ENCODE data around the gene ABCG1.

Gene ABCG1

DNA sequence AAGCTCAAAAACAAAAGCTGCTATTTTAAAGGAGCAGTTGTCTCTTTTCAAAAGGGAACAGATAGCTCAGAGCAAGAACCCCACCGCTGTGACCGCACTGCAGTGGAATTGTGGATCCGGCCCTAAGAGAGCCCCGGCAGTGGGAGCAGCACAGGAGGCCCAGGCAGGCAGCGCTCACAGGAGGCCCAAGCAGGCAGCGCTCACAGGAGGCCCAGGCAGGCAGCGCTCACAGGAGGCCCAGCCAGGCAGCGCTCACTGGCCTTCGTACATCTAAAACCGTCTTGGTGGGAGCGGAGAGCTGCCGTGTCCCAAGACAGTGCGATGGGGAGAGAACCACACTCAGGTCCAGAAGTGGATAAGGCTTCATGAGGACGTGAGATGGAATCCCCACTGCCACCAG, 92.2 kb downstream of the ABCG1 start:
- WGBS, 2 experiments (ENCODE audit: insufficient coverage in 2 of 2), result 93 to 94% methylated on average over 14 of the region's 14 CpGs
- no peaks in the 10 kb centered on the region for H3K9me3 ChIP-seq (ENCODE audit: control insufficient read depth, low read length)
- no peak overlapping the region for H3K4me3 ChIP-seq (ENCODE audit: extremely low read depth, insufficient read depth, low read length, poor library complexity, severe bottlenecking)
- H3K36me3 ChIP-seq (ENCODE audit: control insufficient read depth, insufficient read depth, low read length), result no peaks in the 10 kb centered on the region
- H3K27ac ChIP-seq (ENCODE audit: low read depth, low read length, severe bottlenecking), result no peak overlapping the region
- peaks cover 2% of the 10 kb centered on the region for H3K4me1 ChIP-seq (ENCODE audit: control insufficient read depth, insufficient read depth, low read length, poor library complexity, severe bottlenecking)

DNA sequence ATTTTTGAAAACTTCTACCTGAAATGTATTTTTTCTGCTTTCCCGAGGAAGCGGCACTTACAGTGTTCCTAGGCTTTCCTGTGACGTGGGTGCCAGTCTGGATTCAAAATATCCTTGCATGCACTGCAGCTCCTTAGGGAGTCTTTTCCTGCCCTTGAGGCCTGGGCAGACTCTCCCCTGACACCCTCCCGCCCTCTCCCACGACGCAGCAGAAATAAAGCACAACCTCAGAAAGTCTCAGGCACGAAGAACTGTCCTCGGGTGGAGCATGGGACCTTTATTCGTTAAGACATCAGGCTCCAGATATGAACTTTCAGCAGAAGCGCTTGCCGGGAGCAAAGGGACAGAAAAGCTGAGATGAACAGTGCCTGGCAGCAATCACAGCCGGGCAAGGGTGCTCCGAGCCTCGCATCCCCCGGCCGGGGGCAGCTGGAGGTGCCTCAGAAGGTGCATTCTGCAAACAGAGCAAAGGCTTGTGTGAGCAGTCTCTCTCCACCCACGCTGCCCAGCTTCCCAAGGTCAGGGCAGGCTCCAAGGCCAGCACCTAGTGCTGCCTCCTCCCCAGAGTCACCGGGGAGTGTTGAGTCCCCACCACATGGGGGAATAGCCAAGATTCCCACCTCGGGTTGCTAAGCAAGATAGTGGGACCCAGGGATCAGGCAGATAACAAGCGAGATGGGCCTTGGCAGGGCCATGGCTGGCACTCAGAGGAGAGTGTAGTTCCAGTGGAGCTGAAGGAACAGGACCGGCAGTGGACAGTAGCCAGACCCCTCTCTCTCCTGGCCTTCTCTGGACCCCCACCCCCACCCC, 93.1 kb downstream of the ABCG1 start:
- Histone ChIP-seq H3K4me1 (ENCODE audit: control insufficient read depth, insufficient read depth, low read length, poor library complexity, severe bottlenecking) (peaks cover 2% of the 10 kb centered on the region), H3K9me3 (ENCODE audit: control insufficient read depth, low read length) (no peaks in the 10 kb centered on the region), H3K4me3 (ENCODE audit: extremely low read depth, insufficient read depth, low read length, poor library complexity, severe bottlenecking) (no peak overlapping the region), H3K27ac (ENCODE audit: low read depth, low read length, severe bottlenecking) (no peak overlapping the region), H3K36me3 (ENCODE audit: control insufficient read depth, insufficient read depth, low read length) (no peaks in the 10 kb centered on the region)
- 80 to 84% methylated on average over 18 to 20 of the region's 21 CpGs for WGBS, 2 experiments (ENCODE audit: insufficient coverage in 2 of 2)

DNA sequence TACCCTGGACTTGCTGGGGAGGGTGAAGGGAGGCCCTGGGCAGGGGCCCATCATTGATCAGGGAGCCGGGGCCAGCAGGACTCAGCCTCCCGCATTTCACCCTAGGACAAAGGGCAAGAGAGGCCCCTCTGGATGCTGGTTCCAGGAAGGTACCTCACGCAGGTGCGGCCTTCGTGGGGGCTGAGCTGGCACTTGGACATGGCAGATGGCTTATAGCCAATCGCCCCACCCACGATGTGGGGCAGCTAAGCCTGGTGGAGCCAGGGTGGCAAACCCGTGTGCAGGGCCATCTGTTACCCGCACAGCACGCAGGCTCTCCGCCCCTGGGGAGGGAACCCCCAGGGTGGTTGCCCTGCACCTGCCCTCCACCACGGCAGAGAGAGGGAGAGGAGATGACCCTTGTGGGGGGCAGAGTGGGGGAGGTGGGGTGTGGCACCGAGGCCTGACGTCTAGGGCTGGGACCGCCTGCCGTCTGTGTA, 93.7 kb downstream of the ABCG1 start:
- H3K27ac ChIP-seq (ENCODE audit: low read depth, low read length, severe bottlenecking), result no peak overlapping the region
- 84 to 91% methylated on average over 14 to 16 of the region's 16 CpGs for WGBS, 2 experiments (ENCODE audit: insufficient coverage in 2 of 2)

DNA sequence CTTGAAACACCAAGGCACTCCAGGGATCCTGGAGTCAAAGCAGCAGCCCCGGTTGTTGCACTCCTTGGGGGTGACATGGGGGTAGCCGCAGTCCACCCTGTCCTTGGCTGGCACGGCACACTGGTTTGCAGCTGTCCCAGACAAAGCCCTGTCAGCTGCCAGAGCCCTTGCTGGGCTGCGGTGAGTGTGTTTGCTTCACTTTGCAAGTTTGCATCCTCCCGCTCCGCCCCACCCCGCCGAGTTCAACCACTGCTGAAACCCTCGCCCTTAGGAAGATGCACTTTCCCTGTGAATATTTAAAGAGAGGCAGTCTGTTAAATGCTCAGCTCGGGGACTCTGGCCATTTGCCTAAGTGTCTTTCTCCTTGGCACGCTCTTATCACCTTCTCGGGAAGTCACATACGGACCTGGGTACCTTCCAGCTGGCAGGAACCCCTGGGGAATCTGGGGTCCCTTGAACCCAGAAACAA, 94.6 kb downstream of the ABCG1 start:
- Histone ChIP-seq H3K36me3 (ENCODE audit: control insufficient read depth, insufficient read depth, low read length) (no peaks in the 10 kb centered on the region), H3K4me1 (ENCODE audit: control insufficient read depth, insufficient read depth, low read length, poor library complexity, severe bottlenecking) (peaks cover 2% of the 10 kb centered on the region), H3K4me3 (ENCODE audit: extremely low read depth, insufficient read depth, low read length, poor library complexity, severe bottlenecking) (no peak overlapping the region), H3K27ac (ENCODE audit: low read depth, low read length, severe bottlenecking) (no peak overlapping the region), H3K9me3 (ENCODE audit: control insufficient read depth, low read length) (no peaks in the 10 kb centered on the region)
- 26 to 29% methylated on average over 11 of the region's 13 CpGs for WGBS, 2 experiments (ENCODE audit: insufficient coverage in 2 of 2)

More for the DNA sequence above, 93.7 kb downstream of the ABCG1 start:
- no peak overlapping the region for H3K4me3 ChIP-seq (ENCODE audit: extremely low read depth, insufficient read depth, low read length, poor library complexity, severe bottlenecking)
- H3K4me1 ChIP-seq (ENCODE audit: control insufficient read depth, insufficient read depth, low read length, poor library complexity, severe bottlenecking), result peaks cover 2% of the 10 kb centered on the region
- H3K9me3 ChIP-seq (ENCODE audit: control insufficient read depth, low read length), result no peaks in the 10 kb centered on the region
- H3K36me3 ChIP-seq (ENCODE audit: control insufficient read depth, insufficient read depth, low read length), result no peaks in the 10 kb centered on the region

DNA sequence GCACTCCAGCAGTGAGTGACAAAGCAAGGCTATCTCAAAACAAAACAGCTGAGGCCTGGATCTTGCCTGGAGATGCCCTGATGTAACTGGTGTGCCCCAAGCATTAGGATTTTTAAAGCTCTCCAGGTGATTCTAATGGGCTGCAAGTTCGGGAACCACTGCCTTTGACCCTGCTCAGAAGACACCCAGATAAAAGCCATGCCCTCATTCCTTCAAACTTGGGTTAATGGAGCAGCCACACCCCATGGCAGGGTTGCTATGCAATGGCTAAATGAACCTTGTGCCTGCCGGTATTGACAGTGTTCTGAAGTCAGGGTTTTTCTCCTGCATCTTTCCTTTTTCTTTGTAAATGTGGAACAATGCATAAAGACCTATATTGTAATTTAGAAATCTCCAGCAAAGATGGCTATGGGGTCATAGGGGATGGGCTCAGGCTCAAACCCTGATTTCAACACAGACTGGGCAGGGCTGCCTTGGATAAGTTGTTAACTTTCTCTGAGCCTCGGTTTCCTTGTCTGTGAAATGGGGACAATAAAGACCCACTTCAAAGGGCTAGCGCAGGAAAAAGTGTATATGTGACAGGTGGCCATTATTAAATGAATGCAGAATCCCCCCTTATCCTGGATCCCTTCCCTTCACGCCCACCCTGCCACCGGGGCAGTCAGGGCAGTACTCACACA, 95.8 kb downstream of the ABCG1 start:
- Histone ChIP-seq H3K4me1 (ENCODE audit: control insufficient read depth, insufficient read depth, low read length, poor library complexity, severe bottlenecking) (no peaks in the 10 kb centered on the region), H3K4me3 (ENCODE audit: extremely low read depth, insufficient read depth, low read length, poor library complexity, severe bottlenecking) (no peak overlapping the region), H3K27ac (ENCODE audit: low read depth, low read length, severe bottlenecking) (no peak overlapping the region), H3K36me3 (ENCODE audit: control insufficient read depth, insufficient read depth, low read length) (no peaks in the 10 kb centered on the region), H3K9me3 (ENCODE audit: control insufficient read depth, low read length) (no peaks in the 10 kb centered on the region)
- WGBS, 2 experiments (ENCODE audit: insufficient coverage in 2 of 2), result 84 to 97% methylated on average over 3 to 5 of the region's 6 CpGs

DNA sequence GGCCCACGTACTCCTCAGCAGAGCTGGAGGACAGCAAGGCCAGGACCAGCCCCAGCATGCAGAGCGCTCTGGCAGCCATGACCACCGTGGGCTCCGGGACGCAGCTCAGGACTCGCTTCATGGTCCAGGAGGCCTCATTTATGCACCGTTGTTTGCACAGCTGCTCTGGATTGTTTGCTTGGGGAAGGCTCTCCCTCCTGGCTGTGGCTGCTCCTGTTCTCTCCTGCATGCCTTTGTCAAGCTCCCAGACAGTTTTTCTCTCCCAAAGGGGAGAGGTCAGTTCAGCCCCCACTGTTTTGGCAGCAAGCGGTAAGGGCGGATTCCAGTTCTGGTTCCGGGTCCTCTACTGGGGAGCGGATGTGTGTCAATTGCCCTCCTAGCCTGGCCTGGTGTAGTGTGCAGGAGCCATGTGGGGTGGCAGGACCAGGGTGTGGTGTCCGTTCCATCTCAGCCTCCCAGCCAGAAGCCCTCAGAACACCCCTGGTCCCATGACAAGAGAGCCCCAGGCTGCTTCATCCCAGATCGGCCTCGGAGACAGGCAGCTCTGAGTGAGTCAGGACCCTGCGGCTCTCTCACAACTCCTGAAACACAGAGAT, 96.5 kb downstream of the ABCG1 start, which contains the start of gene TFF3:
TSS of gene TFF3 (minus strand) at position 114 of the 596 bp plus-strand sequence. CDS start at position 79, 35 bp downstream.
- no peak within 1 kb of the TSS for H3K27ac ChIP-seq (ENCODE audit: low read depth, low read length, severe bottlenecking)
- no peaks in the 10 kb centered on the region for H3K4me1 ChIP-seq (ENCODE audit: control insufficient read depth, insufficient read depth, low read length, poor library complexity, severe bottlenecking)
- H3K9me3 ChIP-seq (ENCODE audit: control insufficient read depth, low read length), result no peaks in the 10 kb centered on the region
- no peaks in the 10 kb centered on the region for H3K36me3 ChIP-seq (ENCODE audit: control insufficient read depth, insufficient read depth, low read length)
- 91 to 95% methylated on average over 8 to 12 of the region's 15 CpGs for whole genome bisulfite sequencing, 2 experiments (ENCODE audit: insufficient coverage in 2 of 2)
- no peak within 1 kb of the TSS for H3K4me3 ChIP-seq (ENCODE audit: extremely low read depth, insufficient read depth, low read length, poor library complexity, severe bottlenecking)

DNA sequence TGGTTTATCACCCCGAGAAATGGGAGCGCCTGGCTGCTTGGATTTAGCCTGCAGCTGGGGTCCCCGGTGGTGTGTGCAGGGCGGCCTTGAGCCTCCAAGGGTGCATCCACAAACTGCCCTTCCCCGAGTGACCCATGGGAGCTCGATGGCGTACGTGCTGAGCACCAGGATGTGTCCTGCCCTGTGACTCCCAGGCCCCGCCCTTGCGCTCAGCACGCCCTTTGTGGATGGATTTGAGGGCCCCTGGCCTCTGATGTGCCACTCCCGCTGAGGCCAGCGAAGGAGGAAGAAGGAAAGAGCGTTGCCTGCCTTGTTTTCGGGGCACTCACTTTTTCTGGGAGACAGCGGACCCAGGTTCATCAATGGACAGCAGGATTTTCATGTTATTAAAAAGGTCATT, 98.0 kb downstream of the ABCG1 start:
- Histone ChIP-seq H3K27ac (ENCODE audit: low read depth, low read length, severe bottlenecking) (no peak overlapping the region), H3K4me1 (ENCODE audit: control insufficient read depth, insufficient read depth, low read length, poor library complexity, severe bottlenecking) (no peaks in the 10 kb centered on the region), H3K36me3 (ENCODE audit: control insufficient read depth, insufficient read depth, low read length) (no peaks in the 10 kb centered on the region), H3K9me3 (ENCODE audit: control insufficient read depth, low read length) (no peaks in the 10 kb centered on the region), H3K4me3 (ENCODE audit: extremely low read depth, insufficient read depth, low read length, poor library complexity, severe bottlenecking) (no peak overlapping the region)
- WGBS, 2 experiments (ENCODE audit: insufficient coverage in 2 of 2), result 89 to 91% methylated on average over 10 to 16 of the region's 16 CpGs

DNA sequence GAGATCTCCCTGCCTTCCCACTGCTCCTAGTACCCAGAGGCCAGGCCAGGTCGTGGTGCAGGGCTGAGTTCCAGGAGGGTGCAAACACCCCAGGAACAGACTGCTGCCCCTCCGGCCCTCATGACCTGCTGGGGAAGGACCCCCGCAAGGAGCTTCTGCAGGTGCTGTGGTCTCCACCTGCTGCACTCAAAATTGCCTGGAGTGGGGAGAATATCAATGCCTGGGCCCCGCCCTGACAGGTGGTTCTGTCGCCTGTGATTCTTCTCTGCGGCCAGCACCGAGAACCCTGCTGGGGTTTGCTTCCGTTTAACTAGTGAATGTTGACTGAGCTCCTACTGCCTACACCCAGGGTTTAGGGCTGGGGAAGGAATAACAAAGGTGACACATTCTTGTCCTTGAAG, 98.4 kb downstream of the ABCG1 start:
- Histone ChIP-seq H3K4me3 (ENCODE audit: extremely low read depth, insufficient read depth, low read length, poor library complexity, severe bottlenecking) (no peak overlapping the region), H3K9me3 (ENCODE audit: control insufficient read depth, low read length) (no peaks in the 10 kb centered on the region), H3K27ac (ENCODE audit: low read depth, low read length, severe bottlenecking) (no peak overlapping the region), H3K4me1 (ENCODE audit: control insufficient read depth, insufficient read depth, low read length, poor library complexity, severe bottlenecking) (no peaks in the 10 kb centered on the region), H3K36me3 (ENCODE audit: control insufficient read depth, insufficient read depth, low read length) (no peaks in the 10 kb centered on the region)
- WGBS, 2 experiments (ENCODE audit: insufficient coverage in 2 of 2), result 69 to 72% methylated on average over 7 to 8 of the region's 8 CpGs

DNA sequence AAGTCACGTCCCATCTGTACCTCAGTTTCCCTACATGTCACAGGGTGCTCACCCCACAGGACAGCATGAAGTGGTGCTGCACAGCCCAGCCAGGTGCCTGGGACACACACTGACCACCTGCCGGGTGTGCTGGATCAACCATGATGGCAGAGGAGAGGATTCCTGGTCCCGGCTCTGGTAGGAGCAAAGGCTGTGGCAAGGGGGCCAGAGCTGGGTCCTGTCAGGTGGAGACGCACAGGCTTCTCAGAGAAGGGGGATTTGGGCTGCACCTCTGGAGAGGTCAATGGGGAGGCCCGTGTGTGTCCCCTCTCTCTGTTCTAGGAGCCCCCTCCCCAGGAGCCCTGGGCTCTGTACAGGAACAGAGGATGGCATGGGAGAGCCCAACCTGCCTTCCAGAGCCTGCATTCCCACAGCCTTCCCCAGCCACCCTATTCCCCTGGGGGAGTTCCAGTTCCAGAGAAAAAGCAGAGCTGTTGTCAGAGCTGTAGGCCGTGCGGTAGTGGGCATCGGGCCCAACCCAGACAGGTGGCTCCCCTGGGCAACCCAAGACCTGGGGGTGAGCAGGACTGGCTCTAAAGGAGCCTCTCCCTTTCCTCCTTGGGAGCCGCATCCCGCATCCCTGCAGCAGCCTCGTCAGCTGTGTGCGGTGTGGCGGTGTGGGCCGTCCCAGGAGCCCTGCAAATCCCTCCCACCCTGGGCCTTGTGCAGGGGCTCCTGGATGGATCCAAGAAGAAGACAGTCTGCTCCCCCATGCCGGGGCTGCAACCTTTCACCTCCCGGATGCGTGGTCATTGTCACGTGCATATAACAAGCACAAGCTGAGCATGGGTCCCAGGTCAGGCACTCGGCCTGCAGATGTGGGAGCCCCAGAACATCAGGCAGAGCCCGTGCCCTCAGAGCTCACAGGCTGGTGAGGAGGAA, 99.1 kb downstream of the ABCG1 start:
- Histone ChIP-seq H3K4me3 (ENCODE audit: extremely low read depth, insufficient read depth, low read length, poor library complexity, severe bottlenecking) (no peak overlapping the region), H3K9me3 (ENCODE audit: control insufficient read depth, low read length) (no peaks in the 10 kb centered on the region), H3K36me3 (ENCODE audit: control insufficient read depth, insufficient read depth, low read length) (no peaks in the 10 kb centered on the region), H3K4me1 (ENCODE audit: control insufficient read depth, insufficient read depth, low read length, poor library complexity, severe bottlenecking) (no peaks in the 10 kb centered on the region), H3K27ac (ENCODE audit: low read depth, low read length, severe bottlenecking) (no peak overlapping the region)
- 90 to 91% methylated on average over 15 to 16 of the region's 20 CpGs for WGBS, 2 experiments (ENCODE audit: insufficient coverage in 2 of 2)

DNA sequence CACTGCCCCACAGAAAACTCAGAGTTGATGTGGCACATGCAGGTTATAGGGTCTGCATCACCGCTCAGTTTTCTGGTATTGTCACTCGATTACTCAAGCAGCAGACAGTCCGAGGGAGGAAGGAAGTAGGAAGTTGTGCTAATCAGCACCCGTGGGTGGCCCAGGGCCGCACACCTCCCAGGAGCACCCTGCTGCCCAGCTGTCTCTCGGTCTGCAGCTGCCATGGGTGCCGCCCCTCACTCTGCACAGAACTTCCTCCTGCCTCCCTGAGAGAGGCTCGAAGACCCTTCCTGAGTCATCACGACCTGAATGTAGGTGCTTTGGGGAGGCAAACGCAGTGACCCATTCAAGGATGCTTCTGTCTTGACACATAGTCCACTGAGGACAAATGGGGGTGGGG, 100.4 kb downstream of the ABCG1 start:
- Histone ChIP-seq H3K36me3 (ENCODE audit: control insufficient read depth, insufficient read depth, low read length) (no peaks in the 10 kb centered on the region), H3K9me3 (ENCODE audit: control insufficient read depth, low read length) (no peaks in the 10 kb centered on the region), H3K4me3 (ENCODE audit: extremely low read depth, insufficient read depth, low read length, poor library complexity, severe bottlenecking) (no peak overlapping the region), H3K27ac (ENCODE audit: low read depth, low read length, severe bottlenecking) (no peak overlapping the region), H3K4me1 (ENCODE audit: control insufficient read depth, insufficient read depth, low read length, poor library complexity, severe bottlenecking) (no peaks in the 10 kb centered on the region)
- 87 to 93% methylated on average over 6 to 9 of the region's 10 CpGs for WGBS, 2 experiments (ENCODE audit: insufficient coverage in 2 of 2)

Data from mesodermal cell (in vitro differentiated cells).